Osteoblast (primary cell): ENCODE measurements around the gene LHPP. TPM values are rescaled to one million over a fixed set of nuclear protein-coding genes. Genes with fewer than 3 reads are reported as not detected.

Source experiments
- DNase-seq: peaks from one replicate; pipeline ENCODE4 v3.0.0; 2011; ENCODE audit warnings: low spot score, mixed read lengths; ENCODE audit not compliant: insufficient read length; ENCODE audit errors: missing footprints
- H2AFZ ChIP-seq: 2 replicates; pipeline ENCODE4 v1.6.0; 2011; ENCODE audit warnings: mild to moderate bottlenecking, low read length
- H3K27ac ChIP-seq: 2 replicates; pipeline ENCODE4 v1.5.1; 2011; ENCODE audit warnings: mild to moderate bottlenecking, low read depth, low read length, moderate library complexity
- H3K27me3 ChIP-seq: 2 replicates; pipeline ENCODE4 v1.6.0; 2012; ENCODE audit warnings: mild to moderate bottlenecking, control low read depth, inconsistent platforms, low read length, moderate library complexity; ENCODE audit not compliant: insufficient read depth
- H3K36me3 ChIP-seq: 2 replicates; pipeline ENCODE4 v1.5.1; 2011; ENCODE audit warnings: mild to moderate bottlenecking, low read length, control low read depth, moderate library complexity; ENCODE audit not compliant: insufficient read depth
- H3K4me1 ChIP-seq: 2 replicates; pipeline ENCODE4 v1.5.1; 2011; ENCODE audit warnings: mild to moderate bottlenecking, low read length, control low read depth, moderate library complexity; ENCODE audit not compliant: insufficient read depth
- H3K4me2 ChIP-seq: 2 replicates; pipeline ENCODE4 v1.6.0; 2011; ENCODE audit warnings: mild to moderate bottlenecking, low read length; ENCODE audit not compliant: insufficient read depth
- H3K4me3 ChIP-seq: fragments of 200-600 bp; sonication (generic); 3 replicates; pipeline ENCODE4 v1.5.1; 2012; ENCODE audit warnings: mild to moderate bottlenecking, low read length, inconsistent platforms; ENCODE audit not compliant: insufficient read depth
- H3K79me2 ChIP-seq: 2 replicates; pipeline ENCODE4 v1.6.0; 2012; ENCODE audit warnings: mild to moderate bottlenecking, low read length, control low read depth, inconsistent platforms; ENCODE audit not compliant: insufficient read depth
- H3K9me3 ChIP-seq: 2 replicates; pipeline ENCODE4 v1.5.1; 2011; ENCODE audit warnings: low read depth, low read length, control low read depth
- H4K20me1 ChIP-seq: 2 replicates; pipeline ENCODE4 v1.6.0; 2012; ENCODE audit warnings: mild to moderate bottlenecking, low read length, control low read depth; ENCODE audit not compliant: insufficient read depth
- total RNA-seq: library from RNA; depleted of rRNA; stranded (reverse); fragments of >200 nt; gene quantifications from 2 replicates; pipeline ENCODE4 v1.2.3, GENCODE V29; 2012
- TF ChIP-seq, protein P1 (sequence below): IDR thresholded peaks from 2 replicates; pipeline ENCODE4 v1.5.1; 2011; ENCODE audit warnings: mild to moderate bottlenecking, low read depth, low read length, moderate library complexity; ENCODE audit errors: extremely low read depth

Gene LHPP
- total RNA-seq, 1 donor, result 17.7 TPM

DNA sequence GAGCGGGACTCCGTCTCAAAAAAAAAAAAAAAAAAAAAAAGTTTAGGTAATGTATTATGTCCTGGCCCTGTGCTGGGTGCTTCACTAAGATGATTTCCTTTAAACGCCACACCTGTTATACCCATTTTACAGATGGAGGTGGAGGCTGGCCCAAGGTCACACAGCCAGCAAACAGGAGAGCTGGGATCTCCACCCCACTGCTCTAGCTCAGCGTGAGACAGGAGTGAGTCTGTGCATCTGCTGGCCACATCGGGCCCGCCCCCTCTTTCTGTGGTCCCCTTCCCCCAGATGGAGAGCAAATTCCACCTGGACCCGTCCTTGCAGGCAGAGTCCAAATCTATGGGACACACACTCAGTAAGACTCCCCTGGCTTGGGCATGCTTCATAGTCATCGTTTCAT, 51.0 kb downstream of the LHPP start:
- H3K27me3 ChIP-seq, result no peaks in the 10 kb centered on the region
- TF ChIP-seq, protein P1, sequence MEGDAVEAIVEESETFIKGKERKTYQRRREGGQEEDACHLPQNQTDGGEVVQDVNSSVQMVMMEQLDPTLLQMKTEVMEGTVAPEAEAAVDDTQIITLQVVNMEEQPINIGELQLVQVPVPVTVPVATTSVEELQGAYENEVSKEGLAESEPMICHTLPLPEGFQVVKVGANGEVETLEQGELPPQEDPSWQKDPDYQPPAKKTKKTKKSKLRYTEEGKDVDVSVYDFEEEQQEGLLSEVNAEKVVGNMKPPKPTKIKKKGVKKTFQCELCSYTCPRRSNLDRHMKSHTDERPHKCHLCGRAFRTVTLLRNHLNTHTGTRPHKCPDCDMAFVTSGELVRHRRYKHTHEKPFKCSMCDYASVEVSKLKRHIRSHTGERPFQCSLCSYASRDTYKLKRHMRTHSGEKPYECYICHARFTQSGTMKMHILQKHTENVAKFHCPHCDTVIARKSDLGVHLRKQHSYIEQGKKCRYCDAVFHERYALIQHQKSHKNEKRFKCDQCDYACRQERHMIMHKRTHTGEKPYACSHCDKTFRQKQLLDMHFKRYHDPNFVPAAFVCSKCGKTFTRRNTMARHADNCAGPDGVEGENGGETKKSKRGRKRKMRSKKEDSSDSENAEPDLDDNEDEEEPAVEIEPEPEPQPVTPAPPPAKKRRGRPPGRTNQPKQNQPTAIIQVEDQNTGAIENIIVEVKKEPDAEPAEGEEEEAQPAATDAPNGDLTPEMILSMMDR, result no peak
- no peaks in the 10 kb centered on the region for H3K4me1 ChIP-seq

DNA sequence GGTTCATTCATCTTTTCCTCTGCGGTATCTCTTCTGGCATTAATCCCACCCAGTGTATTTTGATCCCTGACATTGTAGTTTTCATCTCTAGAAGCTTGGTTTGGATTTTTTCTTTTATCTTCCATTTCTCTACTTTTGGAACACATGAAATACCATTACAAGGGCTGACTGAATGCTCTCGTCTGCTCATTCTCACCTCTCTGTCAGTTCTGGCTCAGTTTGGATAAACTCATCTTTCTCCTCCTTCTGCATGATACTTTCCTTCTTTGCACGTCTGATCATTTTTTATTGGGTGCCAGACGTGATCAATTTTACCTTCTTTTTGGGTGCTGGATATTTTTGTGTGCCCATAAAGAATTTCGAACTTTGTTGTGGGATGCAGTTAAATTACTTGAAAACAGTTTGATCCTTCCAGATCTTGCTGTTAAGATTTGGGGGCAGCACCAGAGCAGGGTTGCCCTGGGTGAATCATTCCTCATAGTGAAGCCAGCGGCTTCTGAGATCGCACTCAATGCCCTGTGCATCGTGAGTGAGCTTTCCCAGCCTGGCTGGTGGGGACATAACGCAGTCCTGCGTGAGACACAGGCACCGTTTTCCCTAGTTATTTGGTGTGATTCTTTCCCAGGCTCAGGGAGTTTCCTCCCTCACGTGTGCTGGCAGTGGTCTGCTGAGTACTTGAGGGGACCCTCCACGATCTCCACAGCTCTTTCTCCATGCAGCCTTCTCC, 53.8 kb downstream of the LHPP start:
- Histone ChIP-seq H3K9me3 (no peaks in the 10 kb centered on the region), H3K27me3 (no peaks in the 10 kb centered on the region), H3K4me2 (no peak overlapping the region), H3K4me1 (no peaks in the 10 kb centered on the region), H4K20me1 (no peaks in the 10 kb centered on the region), H3K27ac (no peak overlapping the region), H3K79me2 (no peaks in the 10 kb centered on the region), H2AFZ (no peak overlapping the region), H3K4me3 (no peak overlapping the region), H3K36me3 (no peaks in the 10 kb centered on the region)
- peak; percentile 81 for DNase-seq
- TF ChIP-seq, protein P1, result no peak

More for the DNA sequence above, 51.0 kb downstream of the LHPP start:
- Histone ChIP-seq H3K79me2 (no peaks in the 10 kb centered on the region), H2AFZ (no peak overlapping the region), H3K36me3 (no peaks in the 10 kb centered on the region), H4K20me1 (no peaks in the 10 kb centered on the region), H3K4me2 (no peak overlapping the region), H3K9me3 (no peaks in the 10 kb centered on the region), H3K27ac (no peak overlapping the region), H3K4me3 (no peak overlapping the region)
- DNase-seq, result no peak

DNA sequence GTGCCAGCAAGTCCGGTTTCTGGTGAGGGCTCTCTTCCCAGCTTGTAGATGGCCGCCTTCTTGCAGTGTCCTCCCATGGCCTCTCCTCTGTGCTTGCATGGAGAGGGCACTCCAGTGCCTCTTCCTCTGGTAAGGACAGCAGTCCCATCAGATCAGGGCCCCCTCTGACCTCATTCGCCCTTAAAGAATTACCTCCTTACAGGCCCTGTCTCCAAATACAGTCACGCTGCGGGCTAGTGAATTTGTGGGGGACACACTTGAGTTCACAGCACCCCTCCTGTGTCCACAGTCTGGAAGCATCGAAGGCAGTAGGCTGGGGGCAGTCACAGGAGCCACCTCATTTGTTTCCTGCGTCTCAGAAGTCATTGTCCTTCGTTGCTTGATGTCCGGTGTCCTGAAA, 54.6 kb downstream of the LHPP start:
- Histone ChIP-seq H3K36me3 (no peaks in the 10 kb centered on the region), H2AFZ (no peak overlapping the region), H3K27ac (no peak overlapping the region), H3K4me1 (no peaks in the 10 kb centered on the region), H4K20me1 (no peaks in the 10 kb centered on the region), H3K4me3 (no peak overlapping the region), H3K9me3 (no peaks in the 10 kb centered on the region), H3K79me2 (no peaks in the 10 kb centered on the region), H3K27me3 (no peaks in the 10 kb centered on the region), H3K4me2 (no peak overlapping the region)
- TF ChIP-seq, protein P1, result no peak
- peak; percentile 72 for DNase-seq

DNA sequence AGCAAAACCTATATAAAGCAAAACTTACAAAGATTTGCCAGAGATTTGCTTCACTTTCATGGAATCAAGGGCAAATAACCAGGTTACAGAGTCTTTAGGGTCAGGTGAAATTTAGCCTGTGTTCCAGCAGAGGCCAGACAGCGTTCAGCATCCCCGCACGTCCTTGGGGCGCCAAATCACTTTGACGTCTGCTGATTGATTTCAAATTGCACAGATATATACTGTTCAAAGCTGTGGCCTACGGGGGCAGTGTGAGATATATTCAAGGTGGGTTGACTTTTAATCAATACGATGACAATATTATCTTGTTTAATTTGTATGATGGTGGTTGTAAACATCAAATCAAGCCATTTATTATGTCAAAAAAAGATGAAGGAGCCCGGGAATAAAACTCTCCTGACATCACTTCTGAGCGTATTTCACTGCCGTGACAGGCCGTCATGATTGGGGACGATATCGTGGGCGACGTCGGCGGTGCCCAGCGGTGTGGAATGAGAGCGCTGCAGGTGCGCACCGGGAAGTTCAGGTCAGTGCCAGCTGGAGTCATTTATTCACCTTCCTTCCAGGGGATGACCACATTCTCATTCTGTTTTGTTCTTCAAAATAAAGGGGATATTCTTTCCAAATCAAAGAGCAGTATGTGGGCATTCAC, 55.2 kb downstream of the LHPP start:
- H3K4me3 ChIP-seq, result no peak overlapping the region
- no peaks in the 10 kb centered on the region for H3K9me3 ChIP-seq
- H2AFZ ChIP-seq, result no peak overlapping the region
- H3K27ac ChIP-seq, result no peak overlapping the region
- peak; percentile 27 for DNase-seq
- no peaks in the 10 kb centered on the region for H4K20me1 ChIP-seq
- no peaks in the 10 kb centered on the region for H3K79me2 ChIP-seq
- no peaks in the 10 kb centered on the region for H3K4me1 ChIP-seq
- TF ChIP-seq, protein P1, result no peak
- no peaks in the 10 kb centered on the region for H3K36me3 ChIP-seq
- no peak overlapping the region for H3K4me2 ChIP-seq
- H3K27me3 ChIP-seq, result no peaks in the 10 kb centered on the region
